ENCODE results near the gene FIZ1. TPM values are rescaled to one million over a fixed set of nuclear protein-coding genes. Genes with fewer than 3 reads are reported as not detected.
"Not testable (repeated sequence)": the region's sequence is repeated elsewhere in the genome, so short reads cannot be mapped to it uniquely, and the experiment has no call there.

The FIZ1 gene
- total RNA-seq, 2 donors from 2014 or later, result 14.8 to 16.4 TPM

- no peak overlapping the region for H3K27ac ChIP-seq
- no peaks in the 10 kb centered on the region for H3K27me3 ChIP-seq (replicated peaks; ENCODE audit: insufficient read depth)
- DNase-seq (ENCODE audit: low spot score), result no peak
- no peak overlapping the region for H3K4me3 ChIP-seq
- no peaks in the 10 kb centered on the region for H3K9me3 ChIP-seq
- intact Hi-C loops (cut with DNase I), result no loop called here
- 93% methylated on average over 83 of the region's 83 CpGs for WGBS
- peaks cover 0 to 7% of the 10 kb centered on the region in 2 donors for H3K36me3 ChIP-seq
- peaks cover 14% of the 10 kb centered on the region for H3K4me1 ChIP-seq (replicated peaks)
- TF ChIP-seq CTCF (IDR thresholded peaks at IDR 0.05) (no peak), POLR2A (IDR thresholded peaks at IDR 0.05) (no peak), POLR2AphosphoS5 (IDR thresholded peaks at IDR 0.05) (no peak)
Measured at GRCh38 chr19:55578031-55578760, 21.1 kb downstream of the FIZ1 start.

GRCh38 chr19:55576746-55577145 is 22.6 kb downstream of the FIZ1 start:
- H3K4me3 ChIP-seq, result no peak overlapping the region
- peaks cover 13% of the 10 kb centered on the region for H3K4me1 ChIP-seq (replicated peaks)
- no peaks in the 10 kb centered on the region for H3K27me3 ChIP-seq (replicated peaks; ENCODE audit: insufficient read depth)
- no peak overlapping the region for H3K27ac ChIP-seq
- H3K36me3 ChIP-seq, result peaks cover 0 to 7% of the 10 kb centered on the region in 2 donors
- no peaks in the 10 kb centered on the region for H3K9me3 ChIP-seq
- no peak for DNase-seq (ENCODE audit: low spot score)
- 94% methylated on average over 5 of the region's 5 CpGs for WGBS
- TF ChIP-seq CTCF (IDR thresholded peaks at IDR 0.05) (no peak), POLR2AphosphoS5 (IDR thresholded peaks at IDR 0.05) (no peak), POLR2A (IDR thresholded peaks at IDR 0.05) (no peak)
- intact Hi-C loops (cut with DNase I), result no loop called here

- H3K4me1 ChIP-seq (replicated peaks); H3K27me3 ChIP-seq (replicated peaks; ENCODE audit: insufficient read depth); H3K4me3 ChIP-seq; H3K36me3 ChIP-seq; DNase-seq (ENCODE audit: low spot score); H3K27ac ChIP-seq; H3K9me3 ChIP-seq; intact Hi-C loops (cut with DNase I): not testable (repeated sequence)
- WGBS, result 93% methylated on average over 6 of the region's 6 CpGs
Measured at GRCh38 chr19:55573929-55574328, 25.4 kb downstream of the FIZ1 start.

GRCh38 chr19:55569477-55569876 is 29.8 kb downstream of the FIZ1 start:
- WGBS, result 82% methylated on average over 5 of the region's 5 CpGs
- intact Hi-C loops (cut with DNase I); H3K36me3 ChIP-seq; H3K9me3 ChIP-seq; DNase-seq (ENCODE audit: low spot score); H3K27ac ChIP-seq; H3K4me3 ChIP-seq; H3K27me3 ChIP-seq (replicated peaks; ENCODE audit: insufficient read depth); H3K4me1 ChIP-seq (replicated peaks): not testable (repeated sequence)

- TF ChIP-seq CTCF (IDR thresholded peaks at IDR 0.05), result no peak
- TF ChIP-seq POLR2A (IDR thresholded peaks at IDR 0.05), result no peak
- no peak overlapping the region for H3K27ac ChIP-seq
- DNase-seq (ENCODE audit: low spot score), result no peak
- no peaks in the 10 kb centered on the region for H3K4me1 ChIP-seq (replicated peaks)
- no peaks in the 10 kb centered on the region for H3K27me3 ChIP-seq (replicated peaks; ENCODE audit: insufficient read depth)
- no peak overlapping the region for H3K4me3 ChIP-seq
- H3K36me3 ChIP-seq, result no peaks in the 10 kb centered on the region
- H3K9me3 ChIP-seq, result no peaks in the 10 kb centered on the region
- intact Hi-C loops (cut with DNase I), result no loop called here
Measured at GRCh38 chr19:55567708-55568328, 31.5 kb downstream of the FIZ1 start.

- no peak for TF ChIP-seq CTCF (IDR thresholded peaks at IDR 0.05)
- no peak for TF ChIP-seq POLR2A (IDR thresholded peaks at IDR 0.05)
- no peak for TF ChIP-seq POLR2AphosphoS5 (IDR thresholded peaks at IDR 0.05)
- Histone ChIP-seq H3K4me3 (no peak overlapping the region), H3K4me1 (replicated peaks) (no peaks in the 10 kb centered on the region), H3K9me3 (no peaks in the 10 kb centered on the region), H3K27ac (no peak overlapping the region), H3K27me3 (replicated peaks; ENCODE audit: insufficient read depth) (no peaks in the 10 kb centered on the region), H3K36me3 (no peaks in the 10 kb centered on the region)
- DNase-seq (ENCODE audit: low spot score), result no peak
- 34% methylated on average over 9 of the region's 9 CpGs for WGBS
- intact Hi-C loops (cut with DNase I), result no loop called here
Measured at GRCh38 chr19:55566823-55567222, 32.5 kb downstream of the FIZ1 start.
